ENCODE measurements around the gene SPATA46.

DNA sequence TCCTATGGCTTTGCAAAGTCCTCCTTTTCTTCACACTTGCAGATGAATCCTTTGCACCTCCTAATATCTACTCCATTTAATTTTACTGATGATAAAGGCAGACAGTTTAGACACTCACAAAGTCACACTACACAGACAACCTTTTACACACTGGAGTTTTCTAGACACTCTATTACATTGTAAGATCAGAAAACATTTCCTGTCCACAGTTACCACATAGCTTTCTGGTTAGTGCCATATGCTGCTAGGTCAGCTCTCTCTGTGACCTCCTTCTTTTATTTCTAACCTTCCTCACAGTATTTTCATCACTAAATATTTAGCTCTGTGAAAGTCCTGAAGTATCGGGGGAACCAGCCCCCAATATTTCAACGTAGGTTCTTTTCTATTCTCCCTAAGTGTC lies 30.2 kb upstream of the SPATA46 start:
- TF ChIP-seq, protein P1, sequence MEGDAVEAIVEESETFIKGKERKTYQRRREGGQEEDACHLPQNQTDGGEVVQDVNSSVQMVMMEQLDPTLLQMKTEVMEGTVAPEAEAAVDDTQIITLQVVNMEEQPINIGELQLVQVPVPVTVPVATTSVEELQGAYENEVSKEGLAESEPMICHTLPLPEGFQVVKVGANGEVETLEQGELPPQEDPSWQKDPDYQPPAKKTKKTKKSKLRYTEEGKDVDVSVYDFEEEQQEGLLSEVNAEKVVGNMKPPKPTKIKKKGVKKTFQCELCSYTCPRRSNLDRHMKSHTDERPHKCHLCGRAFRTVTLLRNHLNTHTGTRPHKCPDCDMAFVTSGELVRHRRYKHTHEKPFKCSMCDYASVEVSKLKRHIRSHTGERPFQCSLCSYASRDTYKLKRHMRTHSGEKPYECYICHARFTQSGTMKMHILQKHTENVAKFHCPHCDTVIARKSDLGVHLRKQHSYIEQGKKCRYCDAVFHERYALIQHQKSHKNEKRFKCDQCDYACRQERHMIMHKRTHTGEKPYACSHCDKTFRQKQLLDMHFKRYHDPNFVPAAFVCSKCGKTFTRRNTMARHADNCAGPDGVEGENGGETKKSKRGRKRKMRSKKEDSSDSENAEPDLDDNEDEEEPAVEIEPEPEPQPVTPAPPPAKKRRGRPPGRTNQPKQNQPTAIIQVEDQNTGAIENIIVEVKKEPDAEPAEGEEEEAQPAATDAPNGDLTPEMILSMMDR (IDR thresholded peaks at IDR 0.05) = no peak
- no peak for TF ChIP-seq POLR2A (IDR thresholded peaks at IDR 0.05)
